Kidney epithelial cell (primary cell): ENCODE measurements around the gene ZNF652. TPM values are rescaled to one million over a fixed set of nuclear protein-coding genes. Genes with fewer than 3 reads are reported as not detected.

Experiments
- DNase-seq: peaks from one replicate; pipeline ENCODE4 v3.0.0-alpha.2; 2010; ENCODE audit warnings: low read depth
- H3K27me3 ChIP-seq: 2 replicates; pipeline ENCODE4 v1.6.0; 2011; ENCODE audit warnings: low read length; ENCODE audit not compliant: control insufficient read depth, insufficient read depth
- H3K36me3 ChIP-seq: 2 replicates; pipeline ENCODE4 v1.5.1; 2011; ENCODE audit warnings: low read length; ENCODE audit not compliant: control insufficient read depth, insufficient read depth
- H3K4me3 ChIP-seq: 2 replicates; pipeline ENCODE4 v1.5.1; 2011; ENCODE audit warnings: low read depth, mild to moderate bottlenecking, control low read depth, low read length
- CTCF ChIP-seq: IDR thresholded peaks from 2 replicates; pipeline ENCODE4 v1.5.1; 2011; ENCODE audit warnings: mild to moderate bottlenecking, moderate library complexity, low read length, control low read depth, inconsistent platforms; ENCODE audit not compliant: insufficient read depth, poor library complexity, severe bottlenecking
- total RNA-seq: library from RNA; depleted of rRNA; stranded (reverse); fragments of >200 nt; gene quantifications from 2 replicates; pipeline ENCODE4 v1.2.3, GENCODE V29; 2015

ZNF652 gene
- total RNA-seq, 1 donor from 2014 or later: 21.4 TPM

DNA sequence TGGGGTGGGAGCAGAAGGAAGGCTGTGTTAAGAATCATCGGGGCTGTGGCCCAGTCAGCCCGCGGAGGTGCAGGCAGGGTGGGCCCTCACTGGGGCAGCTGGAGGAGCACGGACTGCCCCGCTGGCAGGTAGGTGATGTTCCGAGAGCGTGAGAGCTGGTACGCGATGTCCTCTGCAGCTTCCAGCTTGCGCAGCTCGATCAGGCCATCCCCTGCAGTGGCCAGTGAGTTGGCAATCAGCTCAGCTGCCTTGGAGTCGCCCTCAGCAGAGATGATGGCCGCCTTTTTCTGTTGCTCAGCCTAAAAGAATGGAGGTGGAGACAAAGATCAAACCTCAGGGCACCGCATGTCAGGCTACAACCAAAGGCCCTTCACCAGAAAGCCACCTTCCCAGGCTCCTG lies 42.9 kb upstream of the ZNF652 start:
- TF ChIP-seq CTCF: no peak
- Histone ChIP-seq H3K27me3 (no peaks in the 10 kb centered on the region), H3K4me3 (no peak overlapping the region), H3K36me3 (peaks cover 2% of the 10 kb centered on the region)
- DNase-seq: no peak

DNA sequence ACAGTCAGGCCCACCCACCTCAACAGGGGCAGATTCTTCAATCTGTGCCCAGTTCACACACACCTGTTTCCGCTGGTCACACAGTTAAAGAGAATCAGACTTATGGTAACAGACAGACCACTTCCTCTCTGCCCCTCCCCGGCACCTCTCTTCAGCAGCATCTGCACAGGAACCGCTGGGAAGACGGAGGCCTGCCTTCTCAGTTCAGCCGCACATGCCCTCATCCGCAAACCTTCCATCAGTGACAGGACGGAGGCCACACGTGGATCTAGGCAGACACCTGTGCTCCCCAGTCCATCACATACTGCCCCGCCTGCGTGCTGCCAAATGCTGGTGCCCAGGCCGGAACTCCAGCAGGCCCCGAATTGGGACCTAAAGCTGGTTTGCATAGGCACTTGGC lies 42.3 kb upstream of the ZNF652 start:
- no peak for DNase-seq
- no peak for TF ChIP-seq CTCF
- Histone ChIP-seq H3K27me3 (no peaks in the 10 kb centered on the region), H3K4me3 (no peak overlapping the region), H3K36me3 (peaks cover 2% of the 10 kb centered on the region)

GRCh38 chr17:49403514-49404289 lies 41.7 kb upstream of the ZNF652 start:
- no peak for DNase-seq
- no peak for TF ChIP-seq CTCF
- no peak overlapping the region for H3K4me3 ChIP-seq
- peaks cover 2% of the 10 kb centered on the region for H3K36me3 ChIP-seq
- no peaks in the 10 kb centered on the region for H3K27me3 ChIP-seq

GRCh38 chr17:49402706-49403105 lies 40.7 kb upstream of the ZNF652 start:
- DNase-seq: no peak

DNA sequence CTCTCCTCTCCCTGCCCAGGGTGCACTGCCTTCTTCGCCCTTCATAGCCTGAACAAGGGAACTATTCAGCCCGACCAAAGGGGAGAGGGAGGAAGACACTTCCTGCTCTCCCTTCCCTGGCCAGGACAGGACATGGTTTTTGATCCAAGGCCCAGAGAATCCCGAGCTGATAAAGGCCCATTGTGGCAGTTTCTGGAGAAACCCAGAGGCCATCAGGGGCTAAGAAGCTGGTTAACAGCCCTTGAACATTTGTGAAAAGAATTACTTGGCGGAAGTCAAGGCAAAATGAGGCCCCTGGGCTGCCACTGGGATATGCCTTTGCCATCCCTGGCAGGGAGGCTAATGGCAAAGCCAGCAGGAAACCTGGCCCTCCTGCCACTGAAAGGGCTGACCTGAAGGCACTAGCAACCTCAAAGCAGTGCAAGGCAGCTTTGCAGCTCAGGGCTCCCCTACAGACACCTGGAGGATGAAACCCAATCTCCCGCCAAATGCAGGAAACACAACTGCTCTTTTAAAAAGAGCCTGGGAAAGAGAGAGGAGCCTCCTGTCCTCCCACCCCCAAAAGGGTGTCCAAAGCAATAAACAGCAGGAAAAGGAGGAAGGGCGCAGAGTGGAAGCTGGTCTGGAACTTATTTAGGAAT lies 40.0 kb upstream of the ZNF652 start:
- H3K36me3 ChIP-seq: peaks cover 2% of the 10 kb centered on the region
- DNase-seq: no peak
- TF ChIP-seq CTCF: no peak
- H3K27me3 ChIP-seq: no peaks in the 10 kb centered on the region
- H3K4me3 ChIP-seq: no peak overlapping the region

More at GRCh38 chr17:49402706-49403105, 40.7 kb upstream of the ZNF652 start:
- Histone ChIP-seq H3K27me3 (no peaks in the 10 kb centered on the region), H3K36me3 (peaks cover 2% of the 10 kb centered on the region), H3K4me3 (no peak overlapping the region)
- TF ChIP-seq CTCF: no peak
